ENCODE data around the gene SEC16A.

Gene SEC16A

DNA sequence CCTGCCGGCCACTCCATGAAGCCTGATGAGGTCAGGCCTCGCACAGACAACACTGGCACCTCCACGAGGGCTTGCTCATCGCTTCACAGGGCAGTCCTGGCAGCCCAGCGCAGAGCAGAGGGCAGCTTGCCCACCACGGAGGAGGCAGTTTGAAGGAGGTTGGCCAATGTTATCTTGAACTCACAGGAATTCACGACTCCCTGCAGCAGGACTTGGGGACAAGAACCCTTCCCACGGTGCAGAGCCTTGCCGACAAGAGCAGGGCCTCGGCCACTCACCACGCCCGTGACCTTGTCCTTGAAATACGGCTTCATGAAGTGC, 87.9 kb downstream of the SEC16A start:
- TF ChIP-seq, protein P1, sequence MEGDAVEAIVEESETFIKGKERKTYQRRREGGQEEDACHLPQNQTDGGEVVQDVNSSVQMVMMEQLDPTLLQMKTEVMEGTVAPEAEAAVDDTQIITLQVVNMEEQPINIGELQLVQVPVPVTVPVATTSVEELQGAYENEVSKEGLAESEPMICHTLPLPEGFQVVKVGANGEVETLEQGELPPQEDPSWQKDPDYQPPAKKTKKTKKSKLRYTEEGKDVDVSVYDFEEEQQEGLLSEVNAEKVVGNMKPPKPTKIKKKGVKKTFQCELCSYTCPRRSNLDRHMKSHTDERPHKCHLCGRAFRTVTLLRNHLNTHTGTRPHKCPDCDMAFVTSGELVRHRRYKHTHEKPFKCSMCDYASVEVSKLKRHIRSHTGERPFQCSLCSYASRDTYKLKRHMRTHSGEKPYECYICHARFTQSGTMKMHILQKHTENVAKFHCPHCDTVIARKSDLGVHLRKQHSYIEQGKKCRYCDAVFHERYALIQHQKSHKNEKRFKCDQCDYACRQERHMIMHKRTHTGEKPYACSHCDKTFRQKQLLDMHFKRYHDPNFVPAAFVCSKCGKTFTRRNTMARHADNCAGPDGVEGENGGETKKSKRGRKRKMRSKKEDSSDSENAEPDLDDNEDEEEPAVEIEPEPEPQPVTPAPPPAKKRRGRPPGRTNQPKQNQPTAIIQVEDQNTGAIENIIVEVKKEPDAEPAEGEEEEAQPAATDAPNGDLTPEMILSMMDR (conservative IDR thresholded peaks at IDR 0.05; ENCODE audit: low read depth, low read length) = no peak
- no peak for DNase-seq (ENCODE audit: low read depth)
- H3K4me3 ChIP-seq (ENCODE audit: low read length) = no peak overlapping the region

DNA sequence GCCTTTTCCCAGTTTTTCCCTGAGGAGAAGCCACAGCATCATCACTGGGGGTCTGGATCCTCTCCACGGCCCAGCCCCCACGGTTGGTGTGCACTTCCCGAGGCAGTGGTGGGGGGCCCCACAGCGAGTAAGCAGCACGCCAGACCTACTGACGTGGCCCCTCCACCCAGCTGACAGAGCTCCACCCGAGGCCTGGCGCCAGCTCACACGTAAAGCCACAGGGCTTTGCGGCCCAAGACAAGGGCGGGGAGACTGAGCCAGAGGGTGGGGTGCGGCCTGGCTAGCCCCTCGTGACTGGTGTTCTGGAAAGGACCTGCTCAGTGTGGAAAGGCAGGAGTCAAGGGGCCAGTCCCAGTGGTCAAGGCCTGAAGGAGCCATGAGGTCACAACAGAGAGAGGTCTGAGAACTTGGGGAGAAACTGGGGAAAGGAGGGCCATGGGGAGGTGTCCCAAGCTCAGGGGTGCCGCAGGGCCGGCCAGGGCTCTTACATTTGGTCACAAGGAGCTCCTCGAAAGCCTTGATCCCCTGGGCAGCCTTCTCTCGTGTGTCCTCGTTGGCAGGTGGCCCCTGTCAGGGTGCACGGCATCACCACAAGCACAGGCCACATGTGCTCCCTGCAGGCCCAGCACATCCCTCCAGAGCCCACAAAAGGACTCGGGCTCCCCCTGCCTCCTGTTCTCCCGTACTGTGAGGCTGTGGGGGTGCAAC, 88.4 kb downstream of the SEC16A start:
- TF ChIP-seq, protein P1 (conservative IDR thresholded peaks at IDR 0.05; ENCODE audit: low read depth, low read length) = no peak
- no peak for DNase-seq (ENCODE audit: low read depth)
- H3K4me3 ChIP-seq (ENCODE audit: low read length) = no peak overlapping the region

DNA sequence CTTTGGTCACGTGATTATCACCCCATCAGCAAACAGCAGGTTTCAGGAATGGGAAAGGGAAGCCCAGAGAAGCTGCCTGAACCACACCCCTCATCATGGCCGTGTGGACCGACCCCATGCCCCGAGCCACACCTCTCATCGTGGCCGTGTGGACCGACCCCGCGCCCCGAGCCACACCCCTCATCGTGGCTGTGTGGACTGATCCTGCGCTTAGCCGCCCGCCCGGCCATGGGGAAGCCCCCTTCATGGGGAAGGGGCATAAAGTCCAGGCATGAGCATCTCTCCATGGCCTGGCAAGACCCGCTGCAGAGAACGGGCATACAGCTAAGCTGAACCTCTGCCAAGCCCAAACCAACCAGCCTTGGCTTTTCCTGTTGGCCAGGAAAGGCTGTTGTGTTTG, 89.3 kb downstream of the SEC16A start:
- DNase-seq (ENCODE audit: low read depth) = no peak
- H3K4me3 ChIP-seq (ENCODE audit: low read length) = no peak overlapping the region
- TF ChIP-seq, protein P1 (conservative IDR thresholded peaks at IDR 0.05; ENCODE audit: low read depth, low read length) = no peak

DNA sequence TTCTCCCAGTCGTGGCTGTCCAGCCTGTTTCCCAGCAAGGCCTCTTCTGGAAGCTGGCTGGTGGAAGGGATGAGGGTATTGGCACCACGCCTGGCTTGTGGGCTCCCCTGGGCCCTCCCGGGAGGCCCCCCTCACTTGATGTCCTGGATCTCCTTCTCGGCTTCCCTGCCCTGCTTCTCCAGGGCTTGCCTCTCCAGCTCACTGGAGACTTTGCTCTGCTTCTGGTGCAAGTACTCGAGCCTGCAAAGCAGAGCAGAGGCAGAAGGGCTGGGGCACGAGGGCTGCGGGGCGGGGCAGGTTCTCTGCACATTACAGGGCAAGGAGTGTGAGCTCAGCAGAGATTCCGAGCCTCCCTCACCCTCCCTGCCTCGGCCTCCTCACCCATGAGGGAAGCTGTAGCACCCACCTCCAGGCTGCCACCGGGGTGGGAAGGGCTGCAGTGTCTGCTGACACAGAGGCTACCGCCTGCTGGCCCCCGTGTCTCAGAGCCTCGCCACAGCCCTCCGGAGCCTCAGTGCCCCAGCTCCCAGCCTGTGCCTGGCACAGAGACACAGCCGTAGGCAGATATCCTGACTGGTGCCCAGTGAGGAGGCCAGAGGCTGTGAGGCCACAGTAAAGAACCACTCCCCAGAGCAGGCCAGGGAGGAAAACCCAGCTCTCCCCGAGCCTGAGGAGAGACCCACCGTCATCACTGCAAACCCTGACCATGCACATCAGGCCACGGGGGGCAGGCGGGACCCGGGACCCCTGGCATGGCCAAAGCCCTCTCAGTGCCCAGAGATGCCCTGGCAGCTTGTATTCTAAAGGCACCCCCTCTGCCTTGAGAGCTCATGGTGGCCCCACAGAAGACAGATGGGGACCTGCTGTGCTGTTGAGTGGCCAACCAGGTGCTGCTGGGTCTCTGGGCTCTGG, 90.0 kb downstream of the SEC16A start:
- TF ChIP-seq, protein P1 (conservative IDR thresholded peaks at IDR 0.05; ENCODE audit: low read depth, low read length) = no peak
- no peak for DNase-seq (ENCODE audit: low read depth)
- H3K4me3 ChIP-seq (ENCODE audit: low read length) = no peak overlapping the region

DNA sequence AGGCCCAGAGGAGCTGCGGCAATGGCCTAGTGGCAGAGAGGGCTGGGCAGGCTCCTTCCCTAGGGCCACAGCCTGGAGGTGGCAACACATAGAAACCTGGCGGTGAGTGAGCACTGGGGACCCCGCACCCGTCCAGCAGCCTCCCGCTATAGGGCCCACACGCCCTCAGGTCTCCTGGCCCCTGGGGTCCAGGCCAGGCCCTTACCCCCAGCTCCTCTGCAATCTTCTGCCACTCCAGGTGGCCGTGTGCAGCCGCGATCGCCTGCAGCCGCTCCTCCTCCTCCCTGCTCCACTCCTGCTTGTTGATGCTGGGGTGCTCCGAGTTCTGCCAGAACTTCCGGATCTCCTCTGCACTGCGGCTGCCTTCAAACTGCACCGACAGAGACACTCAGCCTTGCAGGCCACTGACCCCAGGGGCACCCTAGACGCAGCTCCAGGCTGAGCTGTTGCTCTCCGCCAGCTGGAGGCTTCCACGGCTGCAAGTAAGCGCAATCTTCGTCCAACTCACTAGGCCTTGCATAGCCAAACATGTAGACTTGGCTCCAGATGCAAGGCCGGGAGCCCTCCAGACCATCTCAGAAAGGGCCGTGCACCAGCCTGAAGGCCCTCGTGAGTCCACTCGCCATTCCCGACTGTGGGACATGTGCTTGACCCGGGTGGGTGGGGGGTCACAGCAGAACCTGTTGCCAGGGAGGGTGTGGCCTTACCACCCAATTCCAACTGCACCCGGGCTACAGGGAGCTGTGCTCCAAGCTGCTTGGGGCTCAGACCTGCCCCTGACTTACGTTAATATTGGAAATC, 90.9 kb downstream of the SEC16A start:
- no peak for DNase-seq (ENCODE audit: low read depth)
- TF ChIP-seq, protein P1 (conservative IDR thresholded peaks at IDR 0.05; ENCODE audit: low read depth, low read length) = no peak
- no peak overlapping the region for H3K4me3 ChIP-seq (ENCODE audit: low read length)
